ENCODE measurements around the gene UBE4B. TPM values are rescaled to one million over a fixed set of nuclear protein-coding genes. Genes with fewer than 3 reads are reported as not detected.

Gene UBE4B
- total RNA-seq, 1 experiment from 2014 or later = 40.3 TPM

- POLR2A ChIA-PET = no interaction called here
- Mint-ChIP-seq H3K9me3 (ENCODE audit: unreplicated experiment) (no peaks in the 10 kb centered on the region), H3K4me3 (ENCODE audit: unreplicated experiment) (no peak overlapping the region), H3K27me3 (ENCODE audit: insufficient read depth, unreplicated experiment) (no peaks in the 10 kb centered on the region), H3K36me3 (ENCODE audit: insufficient read depth, unreplicated experiment) (no peaks in the 10 kb centered on the region), H3K4me1 (ENCODE audit: low read depth, unreplicated experiment) (peaks cover 3% of the 10 kb centered on the region), H3K27ac (ENCODE audit: unreplicated experiment) (no peak overlapping the region)
- Histone ChIP-seq H3K9me3 (no peaks in the 10 kb centered on the region), H3K4me1 (no peaks in the 10 kb centered on the region), H3K27me3 (replicated peaks; ENCODE audit: control insufficient read depth, insufficient read depth, low read length) (no peaks in the 10 kb centered on the region), H3K36me3 (ENCODE audit: control insufficient read depth, insufficient read depth, low read length) (no peaks in the 10 kb centered on the region), H3K4me3 (ENCODE audit: low read depth, low read length) (no peak overlapping the region)
- no peak for DNase-seq
- no TSS peak for BruUV-seq (replicated peaks)
- CTCF ChIA-PET = no interaction called here
- intact Hi-C loops (cut with micrococcal nuclease; ENCODE audit: unreplicated experiment) = no loop called here
- no peak for TF ChIP-seq CTCF (IDR thresholded peaks at IDR 0.05; ENCODE audit: insufficient read depth in 1 of 2, low read depth in 1 of 2, low read length in 1 of 2, severe bottlenecking in 1 of 2, unreplicated experiment in 1 of 2)
Measured at GRCh38 chr1:10050611-10051010, 17.9 kb downstream of the UBE4B start.

GRCh38 chr1:10051656-10052055 is 18.9 kb downstream of the UBE4B start:
- Histone ChIP-seq H3K4me3 (ENCODE audit: low read depth, low read length) (no peak overlapping the region), H3K9me3 (no peaks in the 10 kb centered on the region), H3K27me3 (replicated peaks; ENCODE audit: control insufficient read depth, insufficient read depth, low read length) (no peaks in the 10 kb centered on the region), H3K36me3 (ENCODE audit: control insufficient read depth, insufficient read depth, low read length) (no peaks in the 10 kb centered on the region), H3K4me1 (peaks cover 4% of the 10 kb centered on the region; the same call in 1 of the 2 replicates)
- ChIA-PET POLR2A (no interaction called here), CTCF (no interaction called here)
- Mint-ChIP-seq H3K4me3 (ENCODE audit: unreplicated experiment) (no peak overlapping the region), H3K9me3 (ENCODE audit: unreplicated experiment) (no peaks in the 10 kb centered on the region), H3K4me1 (ENCODE audit: low read depth, unreplicated experiment) (peaks cover 7% of the 10 kb centered on the region), H3K27ac (ENCODE audit: unreplicated experiment) (no peak overlapping the region), H3K36me3 (ENCODE audit: insufficient read depth, unreplicated experiment) (no peaks in the 10 kb centered on the region), H3K27me3 (ENCODE audit: insufficient read depth, unreplicated experiment) (no peaks in the 10 kb centered on the region)
- TF ChIP-seq CTCF (IDR thresholded peaks at IDR 0.05; ENCODE audit: insufficient read depth in 1 of 2, low read depth in 1 of 2, low read length in 1 of 2, severe bottlenecking in 1 of 2, unreplicated experiment in 1 of 2) = no peak
- DNase-seq = no peak
- BruUV-seq (replicated peaks) = no TSS peak
- intact Hi-C loops (cut with micrococcal nuclease; ENCODE audit: unreplicated experiment) = no loop called here

GRCh38 chr1:10052347-10052746 is 19.6 kb downstream of the UBE4B start:
- H3K4me1 ChIP-seq = peaks cover 4% of the 10 kb centered on the region; the same call in 1 of the 2 replicates
- ChIA-PET CTCF (no interaction called here), POLR2A (no interaction called here)
- BruUV-seq (replicated peaks) = no TSS peak
- no peaks in the 10 kb centered on the region for H3K27me3 Mint-ChIP-seq (ENCODE audit: insufficient read depth, unreplicated experiment)
- TF ChIP-seq CTCF (IDR thresholded peaks at IDR 0.05; ENCODE audit: insufficient read depth in 1 of 2, low read depth in 1 of 2, low read length in 1 of 2, severe bottlenecking in 1 of 2, unreplicated experiment in 1 of 2) = no peak
- no peak overlapping the region for H3K27ac Mint-ChIP-seq (ENCODE audit: unreplicated experiment)
- H3K36me3 Mint-ChIP-seq (ENCODE audit: insufficient read depth, unreplicated experiment) = no peaks in the 10 kb centered on the region
- H3K36me3 ChIP-seq (ENCODE audit: control insufficient read depth, insufficient read depth, low read length) = no peaks in the 10 kb centered on the region
- H3K9me3 ChIP-seq = no peaks in the 10 kb centered on the region
- no peaks in the 10 kb centered on the region for H3K27me3 ChIP-seq (replicated peaks; ENCODE audit: control insufficient read depth, insufficient read depth, low read length)
- intact Hi-C loops (cut with micrococcal nuclease; ENCODE audit: unreplicated experiment) = no loop called here
- no peak overlapping the region for H3K4me3 ChIP-seq (ENCODE audit: low read depth, low read length)
- no peak overlapping the region for H3K4me3 Mint-ChIP-seq (ENCODE audit: unreplicated experiment)
- H3K9me3 Mint-ChIP-seq (ENCODE audit: unreplicated experiment) = no peaks in the 10 kb centered on the region
- no peak for DNase-seq
- peaks cover 7% of the 10 kb centered on the region for H3K4me1 Mint-ChIP-seq (ENCODE audit: low read depth, unreplicated experiment)

Measured in Caco-2 (cell line).